ENCODE data around the gene PLEKHG2. TPM values are rescaled to one million over a fixed set of nuclear protein-coding genes. Genes with fewer than 3 reads are reported as not detected.
"Not testable (repeated sequence)": the region's sequence is repeated elsewhere in the genome, so short reads cannot be mapped to it uniquely, and the experiment has no call there.

Gene PLEKHG2
- total RNA-seq, 1 donor from 2014 or later, result 27.3 TPM

DNA sequence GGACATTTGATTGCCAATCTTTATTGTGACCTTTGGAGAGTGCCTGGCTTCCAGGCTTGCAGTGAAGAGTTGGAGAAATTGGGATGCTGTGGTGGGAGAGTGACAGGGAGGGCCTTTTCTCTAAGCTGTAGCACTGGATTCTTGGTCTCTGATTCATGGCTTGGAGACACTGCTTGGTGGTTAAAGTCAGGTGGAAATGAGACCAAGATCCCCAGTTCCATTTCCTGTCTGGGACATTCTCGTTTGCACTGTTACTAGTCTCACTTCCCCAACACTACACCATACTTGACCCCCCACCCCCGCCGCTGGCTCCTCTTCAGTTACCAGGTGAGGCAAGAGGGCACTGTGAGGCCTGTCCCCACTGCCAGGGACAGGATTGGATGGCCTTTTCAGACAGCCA is 35.8 kb downstream of the PLEKHG2 start:
- no peak for DNase-seq

- DNase-seq, result no peak
Measured at GRCh38 chr19:39449116-39449797, 36.8 kb downstream of the PLEKHG2 start.

GRCh38 chr19:39451257-39451656 is 38.8 kb downstream of the PLEKHG2 start:
- DNase-seq, result not testable (repeated sequence)

DNA sequence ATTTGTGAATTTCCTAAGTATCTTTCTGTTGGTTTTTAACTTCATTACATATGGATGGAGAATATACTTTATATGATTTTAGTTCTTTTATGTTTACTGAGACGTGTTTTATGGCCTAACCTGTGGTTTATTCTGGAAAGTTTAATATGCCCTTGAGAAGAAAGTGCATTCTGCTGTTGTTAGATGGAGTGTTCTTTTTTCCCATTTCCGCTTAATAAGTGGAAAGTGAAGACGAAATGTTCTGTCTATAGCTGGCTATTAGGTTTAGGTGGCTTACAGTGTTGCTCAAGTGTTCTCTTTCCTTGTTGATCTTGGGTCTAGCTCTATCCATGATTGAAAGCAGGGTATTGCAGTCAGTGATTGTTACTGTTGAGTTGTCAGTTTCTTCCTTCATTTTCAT is 50.9 kb downstream of the PLEKHG2 start:
- no peak for DNase-seq

- no peak for DNase-seq
Measured at GRCh38 chr19:39465956-39466747, 53.7 kb downstream of the PLEKHG2 start.

DNA sequence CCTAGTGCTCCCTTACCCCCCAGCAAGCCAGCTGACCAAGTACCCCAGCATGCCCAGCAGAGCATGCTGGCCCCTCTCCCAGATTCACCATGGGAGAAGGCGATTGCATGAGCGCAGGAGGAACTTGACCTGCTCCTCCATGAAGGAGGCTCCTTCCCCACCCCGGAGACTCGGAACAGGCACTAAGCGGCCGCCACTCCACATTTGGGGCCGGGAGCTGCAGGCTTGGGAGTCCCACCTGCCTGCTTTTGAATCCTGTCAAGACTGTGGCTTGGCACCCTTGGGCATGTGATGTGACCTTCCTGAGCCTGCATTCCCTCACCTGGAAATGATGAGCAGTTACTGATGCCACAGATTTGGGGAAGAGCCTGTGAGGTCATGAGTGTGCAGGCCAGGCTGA is 55.5 kb downstream of the PLEKHG2 start:
- DNase-seq, result no peak

DNA sequence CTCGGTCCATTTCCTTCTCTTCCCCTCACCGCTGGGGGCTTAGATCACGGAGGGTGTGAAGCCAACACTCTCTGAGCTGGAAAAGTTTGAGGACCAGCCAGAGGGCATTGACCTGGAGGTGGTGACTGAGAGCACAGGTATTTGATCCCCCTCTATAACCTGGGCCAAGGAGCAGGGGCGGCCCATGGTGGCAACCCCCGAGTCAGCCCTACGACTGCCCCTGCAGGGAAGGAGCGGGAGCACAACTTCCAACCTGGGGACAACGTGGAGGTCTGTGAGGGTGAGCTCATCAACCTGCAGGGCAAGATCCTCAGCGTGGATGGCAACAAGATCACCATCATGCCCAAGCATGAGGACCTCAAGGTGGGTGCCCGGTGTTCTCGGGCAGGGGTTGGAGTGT is 56.6 kb downstream of the PLEKHG2 start:
- DNase-seq, result no peak

- no peak for DNase-seq
Measured at GRCh38 chr19:39469567-39469966, 57.1 kb downstream of the PLEKHG2 start.

DNA sequence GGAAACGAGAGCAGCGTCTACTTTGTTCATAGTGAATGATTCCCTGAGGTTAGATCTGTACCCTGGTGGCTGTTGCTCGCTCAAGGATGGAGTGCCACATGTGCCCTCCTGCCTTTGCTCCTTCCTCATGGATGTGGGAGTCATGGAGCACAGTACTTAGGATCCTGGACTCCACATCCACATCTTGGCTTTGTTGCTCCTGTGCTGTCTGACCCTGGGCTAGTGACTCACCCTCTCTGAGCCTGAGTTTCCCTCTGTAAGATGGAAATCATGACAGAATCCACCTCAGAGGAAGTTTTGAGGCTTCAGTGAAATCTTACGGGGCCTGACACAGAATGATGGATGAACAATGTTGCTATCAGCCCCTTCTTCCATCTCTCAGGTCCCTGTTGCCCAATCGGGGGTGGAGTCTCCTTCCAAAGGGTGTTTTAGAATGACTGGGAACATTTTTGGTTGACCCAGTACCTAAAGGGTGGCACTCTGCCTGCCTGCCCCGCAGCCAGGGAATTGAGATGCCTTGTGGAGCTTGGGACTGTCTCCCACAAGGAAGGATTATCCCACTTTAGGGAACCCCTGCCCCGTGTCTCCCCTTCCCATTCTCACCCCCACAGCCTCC is 58.4 kb downstream of the PLEKHG2 start:
- no peak for DNase-seq

- no peak for DNase-seq
Measured at GRCh38 chr19:39471756-39472536, 59.5 kb downstream of the PLEKHG2 start.

- DNase-seq, result no peak
Measured at GRCh38 chr19:39472746-39473442, 60.4 kb downstream of the PLEKHG2 start.

- no peak for DNase-seq
Measured at GRCh38 chr19:39473443-39473960, 61.0 kb downstream of the PLEKHG2 start.

DNA sequence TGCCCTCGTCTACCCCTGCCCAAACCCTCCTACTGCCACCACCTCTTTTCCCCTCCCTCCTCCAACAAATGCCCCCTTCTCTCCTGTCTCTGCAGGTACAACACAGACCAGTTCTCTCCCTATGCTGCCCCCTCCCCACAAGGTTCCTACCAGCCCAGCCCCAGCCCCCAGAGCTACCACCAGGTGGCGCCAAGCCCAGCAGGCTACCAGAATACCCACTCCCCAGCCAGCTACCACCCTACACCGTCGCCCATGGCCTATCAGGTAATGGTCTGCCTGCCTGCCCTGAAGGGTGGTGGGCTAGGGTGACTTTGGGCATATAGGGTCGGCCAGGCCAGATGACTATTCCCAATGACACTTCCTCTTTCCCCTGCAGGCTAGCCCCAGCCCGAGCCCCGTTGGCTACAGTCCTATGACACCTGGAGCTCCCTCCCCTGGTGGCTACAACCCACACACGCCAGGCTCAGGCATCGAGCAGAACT is 61.7 kb downstream of the PLEKHG2 start:
- peak; percentile 20 for DNase-seq

DNA sequence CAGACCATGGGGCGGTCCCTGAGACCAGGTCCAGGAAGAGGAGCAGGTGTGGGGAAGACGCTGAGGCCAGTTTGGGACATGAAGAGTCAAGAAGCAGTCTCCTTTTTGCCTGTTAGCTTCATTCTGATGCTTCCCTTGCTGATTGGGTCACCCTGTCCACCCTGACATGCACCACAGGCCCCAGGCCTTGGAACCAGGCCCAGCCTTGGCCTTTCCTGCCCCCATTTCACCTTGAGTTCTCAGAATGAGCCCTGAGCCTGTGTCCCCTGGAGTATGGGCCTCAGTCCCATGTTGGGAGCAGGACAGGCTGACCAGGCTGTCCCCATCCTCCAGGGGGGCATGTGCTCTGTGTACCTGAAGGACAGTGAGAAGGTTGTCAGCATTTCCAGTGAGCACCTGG is 63.3 kb downstream of the PLEKHG2 start:
- DNase-seq, result no peak

Small RNA genes within 50 kb of the gene (small RNA-seq; reads per million reads assigned to genes)
- gene MIR4530 (not detected), gene RN7SL566P (not detected)

Other genes starting within 250 kb of the PLEKHG2 start
- not detected for gene NCCRP1, start 215.7 kb upstream of the PLEKHG2 start, total RNA-seq
- gene SYCN, start 208.4 kb upstream of the PLEKHG2 start, total RNA-seq, result not detected
- gene IFNL3, start 167.7 kb upstream of the PLEKHG2 start, total RNA-seq, result not detected
- gene IFNL4, start 163.8 kb upstream of the PLEKHG2 start, total RNA-seq, result not detected
- gene IFNL2, start 144.3 kb upstream of the PLEKHG2 start, total RNA-seq, result not detected
- gene IFNL1, start 116.3 kb upstream of the PLEKHG2 start, total RNA-seq, result not detected
- 6.9 TPM for gene LRFN1, start 91.8 kb upstream of the PLEKHG2 start, total RNA-seq
- 5.3 TPM for gene GMFG, start 76.6 kb upstream of the PLEKHG2 start, total RNA-seq
- 18.7 TPM for gene SAMD4B, start 70.2 kb upstream of the PLEKHG2 start, total RNA-seq
- gene PAF1, start 21.6 kb upstream of the PLEKHG2 start, total RNA-seq, result 29.2 TPM
- 17.2 TPM for gene MED29, start 21.3 kb upstream of the PLEKHG2 start, total RNA-seq
- gene ZFP36, start 5.8 kb upstream of the PLEKHG2 start, total RNA-seq, result 1.2 TPM
- 77.0 TPM for gene RPS16, start 23.3 kb downstream of the PLEKHG2 start, total RNA-seq
- 47.9 TPM for gene SUPT5H, start 32.9 kb downstream of the PLEKHG2 start, total RNA-seq
- gene TIMM50, start 68.2 kb downstream of the PLEKHG2 start, total RNA-seq, result 39.6 TPM
- gene DLL3, start 86.3 kb downstream of the PLEKHG2 start, total RNA-seq, result 15.8 TPM
- gene SELENOV, start 102.5 kb downstream of the PLEKHG2 start, total RNA-seq, result not detected
- 18.9 TPM for gene EID2B, start 120.2 kb downstream of the PLEKHG2 start, total RNA-seq
- 26.4 TPM for gene EID2, start 127.5 kb downstream of the PLEKHG2 start, total RNA-seq
- gene LGALS13, start 189.9 kb downstream of the PLEKHG2 start, total RNA-seq, result not detected
- gene LGALS16, start 243.2 kb downstream of the PLEKHG2 start, total RNA-seq, result not detected

All from occipital lobe (tissue), 3 donors.